HT-29 (cell line): ENCODE results near the gene HTATIP2. TPM values are rescaled to one million over a fixed set of nuclear protein-coding genes. Genes with fewer than 3 reads are reported as not detected.

ENCODE experiments used
- total RNA-seq: library from RNA; depleted of rRNA; stranded (reverse); fragments of >200 nt; shearing (Covaris generic); gene quantifications from 2 replicates; pipeline ENCODE4 v1.2.3, GENCODE V29; 2014; rRNA removed

Gene HTATIP2
- total RNA-seq, 1 experiment from 2014 or later: 75.6 TPM

Other genes with a start within 250 kb of the HTATIP2 start
- gene DBX1, start 203.2 kb upstream of the HTATIP2 start, total RNA-seq: not detected in 2 replicates
- gene PRMT3, start 24.0 kb downstream of the HTATIP2 start, total RNA-seq: 28.3 and 33.1 TPM in 2 replicates
- not detected in 2 replicates for gene SLC6A5, start 235.9 kb downstream of the HTATIP2 start, total RNA-seq